SK-N-SH treated with all-trans-retinoic acid at 6 μM for 48 hours (cell line): ENCODE data around the gene SPATA21.

ENCODE experiments used
- PATZ1 ChIP-seq: fragments of 250-450 bp; sonication (Bioruptor Pico); IDR thresholded peaks from 2 replicates; pipeline ENCODE4 v1.8.0; 2020; ENCODE audit warnings: mild to moderate bottlenecking, moderate library complexity, borderline replicate concordance
- RARB ChIP-seq: fragments of 250-450 bp; sonication (Bioruptor Pico); IDR thresholded peaks from 2 replicates; pipeline ENCODE4 v1.8.0; 2021; ENCODE audit warnings: mild to moderate bottlenecking, moderate library complexity
- TOX ChIP-seq: fragments of 250-450 bp; sonication (Bioruptor Pico); IDR thresholded peaks from 2 replicates; pipeline ENCODE4 v1.8.0; 2021; ENCODE audit warnings: mild to moderate bottlenecking, moderate library complexity, borderline replicate concordance
- ZC3H10 ChIP-seq: fragments of 250-450 bp; sonication (Bioruptor Pico); IDR thresholded peaks from 2 replicates; pipeline ENCODE4 v1.5.1; 2021; ENCODE audit warnings: mild to moderate bottlenecking, moderate library complexity
- ZFP3 ChIP-seq: fragments of 250-450 bp; sonication (Bioruptor Pico); IDR thresholded peaks from 2 replicates; pipeline ENCODE4 v1.5.0; 2020; ENCODE audit warnings: mild to moderate bottlenecking, moderate library complexity
- ZNF565 ChIP-seq: fragments of 450-650 bp; formaldehyde crosslinking; conservative IDR thresholded peaks from 2 replicates; pipeline ENCODE4 v1.5.0; 2020; ENCODE audit warnings: low read depth, mild to moderate bottlenecking, moderate library complexity
- ZNF70 ChIP-seq: fragments of 450-650 bp; formaldehyde crosslinking; IDR thresholded peaks from 2 replicates; pipeline ENCODE4 v1.5.0; 2020; ENCODE audit warnings: mild to moderate bottlenecking, moderate library complexity
- TF ChIP-seq, protein P1 (sequence below): fragments of 250-450 bp; sonication (Bioruptor Pico); IDR thresholded peaks from 2 replicates; pipeline ENCODE4 v1.5.0; 2020; ENCODE audit warnings: mild to moderate bottlenecking, moderate library complexity

GRCh38 chr1:16354619-16355018, 82.6 kb downstream of the SPATA21 start:
- TF ChIP-seq RARB (CRISPR knock-in tag) (no peak), ZFP3 (CRISPR knock-in tag) (no peak), TOX (CRISPR knock-in tag) (no peak), PATZ1 (no peak), ZNF70 (no peak), ZC3H10 (no peak), ZNF565 (CRISPR knock-in tag) (no peak)
- TF ChIP-seq, protein P1, sequence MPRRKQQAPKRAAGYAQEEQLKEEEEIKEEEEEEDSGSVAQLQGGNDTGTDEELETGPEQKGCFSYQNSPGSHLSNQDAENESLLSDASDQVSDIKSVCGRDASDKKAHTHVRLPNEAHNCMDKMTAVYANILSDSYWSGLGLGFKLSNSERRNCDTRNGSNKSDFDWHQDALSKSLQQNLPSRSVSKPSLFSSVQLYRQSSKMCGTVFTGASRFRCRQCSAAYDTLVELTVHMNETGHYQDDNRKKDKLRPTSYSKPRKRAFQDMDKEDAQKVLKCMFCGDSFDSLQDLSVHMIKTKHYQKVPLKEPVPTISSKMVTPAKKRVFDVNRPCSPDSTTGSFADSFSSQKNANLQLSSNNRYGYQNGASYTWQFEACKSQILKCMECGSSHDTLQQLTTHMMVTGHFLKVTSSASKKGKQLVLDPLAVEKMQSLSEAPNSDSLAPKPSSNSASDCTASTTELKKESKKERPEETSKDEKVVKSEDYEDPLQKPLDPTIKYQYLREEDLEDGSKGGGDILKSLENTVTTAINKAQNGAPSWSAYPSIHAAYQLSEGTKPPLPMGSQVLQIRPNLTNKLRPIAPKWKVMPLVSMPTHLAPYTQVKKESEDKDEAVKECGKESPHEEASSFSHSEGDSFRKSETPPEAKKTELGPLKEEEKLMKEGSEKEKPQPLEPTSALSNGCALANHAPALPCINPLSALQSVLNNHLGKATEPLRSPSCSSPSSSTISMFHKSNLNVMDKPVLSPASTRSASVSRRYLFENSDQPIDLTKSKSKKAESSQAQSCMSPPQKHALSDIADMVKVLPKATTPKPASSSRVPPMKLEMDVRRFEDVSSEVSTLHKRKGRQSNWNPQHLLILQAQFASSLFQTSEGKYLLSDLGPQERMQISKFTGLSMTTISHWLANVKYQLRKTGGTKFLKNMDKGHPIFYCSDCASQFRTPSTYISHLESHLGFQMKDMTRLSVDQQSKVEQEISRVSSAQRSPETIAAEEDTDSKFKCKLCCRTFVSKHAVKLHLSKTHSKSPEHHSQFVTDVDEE (CRISPR knock-in tag) = no peak
